Hepatic stellate cell (primary cell): ENCODE results near the gene LY6G6C.

Experiments used
- DNase-seq: peaks from one replicate; pipeline ENCODE4 v3.0.0; 2011; ENCODE audit warnings: low spot score

The LY6G6C gene

DNA sequence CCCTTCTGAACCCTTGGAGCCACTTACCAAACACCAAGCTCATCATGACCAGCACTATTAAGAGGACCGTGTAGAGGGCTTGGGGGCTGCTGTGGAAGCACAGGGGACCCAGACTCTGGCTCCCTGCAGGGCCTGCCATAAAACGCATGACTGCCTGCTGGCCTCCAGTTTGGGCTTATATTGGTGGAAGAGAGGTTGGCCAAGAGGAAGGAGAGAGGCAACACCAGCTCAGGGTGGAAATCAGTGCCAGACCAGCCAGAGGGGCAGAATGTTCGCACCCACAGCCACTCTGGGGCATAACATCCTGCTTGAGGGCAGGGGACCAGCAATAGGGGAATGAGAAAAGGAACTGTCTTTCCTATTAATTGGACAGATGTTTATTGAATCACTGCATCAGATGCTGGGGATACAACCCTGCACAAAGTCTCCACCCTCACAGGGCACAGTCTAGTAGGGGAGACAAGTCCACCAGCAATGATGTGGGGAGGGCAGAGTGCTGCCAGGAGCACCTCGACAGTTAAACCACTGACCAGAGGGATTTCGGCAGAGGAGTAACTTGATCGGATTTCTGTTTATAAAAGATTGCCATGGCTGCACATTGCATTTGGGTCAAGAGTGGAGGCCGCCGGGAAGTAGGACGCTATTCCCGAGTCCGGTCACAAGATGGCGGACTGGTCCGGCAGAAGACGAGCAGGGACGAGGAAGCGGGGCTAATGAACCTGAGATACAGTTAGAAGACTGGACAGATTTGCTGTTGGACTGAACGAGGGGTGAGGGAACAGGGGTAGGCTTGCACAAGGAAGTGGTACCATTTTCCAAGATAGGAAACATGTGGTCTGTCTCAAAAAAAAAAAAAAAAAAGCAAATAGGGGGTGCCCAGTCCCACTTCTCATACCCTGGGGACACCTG, 41.1 kb downstream of the LY6G6C start, which contains the start of gene LY6G5C:
LY6G5C (minus strand) TSS at position 842 of the 909 bp plus-strand sequence; CDS start at position 148, 694 bp downstream.
- peak; percentile 84 for DNase-seq

GRCh38 chr6:31677955-31678354, 43.6 kb downstream of the LY6G6C start:
- no peak for DNase-seq

DNA sequence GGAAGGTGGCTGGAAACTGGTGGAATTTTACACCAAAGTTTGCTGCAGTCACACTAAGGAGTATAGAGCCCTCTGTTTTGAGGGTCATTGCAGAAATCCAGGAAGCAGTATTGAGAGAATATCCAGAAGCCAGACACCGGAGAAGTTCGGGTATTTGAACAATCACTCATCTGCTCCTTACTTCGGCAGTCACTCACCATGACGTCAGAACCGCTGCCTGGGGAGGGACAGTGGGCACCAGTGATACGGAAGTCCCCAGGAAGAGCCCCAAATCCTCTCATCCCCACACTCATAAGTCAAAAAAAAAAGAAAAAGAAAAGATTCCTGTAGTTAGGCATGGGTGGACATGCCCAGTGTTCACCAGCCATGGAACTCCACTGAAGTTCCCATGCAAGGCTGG, 44.6 kb downstream of the LY6G6C start:
- DNase-seq: no peak

- no peak for DNase-seq
Observed at GRCh38 chr6:31676322-31676903, 45.1 kb downstream of the LY6G6C start.

- DNase-seq: no peak
Observed at GRCh38 chr6:31669676-31670075, 51.9 kb downstream of the LY6G6C start, which contains the start of gene LY6G5B. LY6G5B (plus strand) TSS chr6:31669976; CDS start chr6:31670951, 975 bp downstream.
